Stimulated activated CD4-positive, alpha-beta T cell treated with anti-CD3 and anti-CD28 coated beads, TNF-alpha, amount 100 ng/mL, for 4 hours (primary cell): ENCODE data around the gene CADPS.

Experiments
- DNase-seq, 3 experiments: peaks; one replicate each; pipeline ENCODE4 v3.0.0-alpha.2; 2020; ENCODE audit warnings: low read depth in 3 of 3

Gene CADPS

GRCh38 chr3:62521464-62522105 is 353.6 kb downstream of the CADPS start:
- DNase-seq, result no peak

- DNase-seq, result no peak
These were observed 371.7 kb downstream of the CADPS start for GRCh38 chr3:62503516-62503915.

- no peak for DNase-seq
These were observed 372.6 kb downstream of the CADPS start for GRCh38 chr3:62502315-62503300.

GRCh38 chr3:62501289-62501668 is 373.9 kb downstream of the CADPS start:
- DNase-seq, result no peak

- DNase-seq, result no peak
These were observed 374.5 kb downstream of the CADPS start for GRCh38 chr3:62500556-62501288.

- no peak for DNase-seq
These were observed 378.1 kb downstream of the CADPS start for GRCh38 chr3:62497156-62497555.

- DNase-seq, result no peak
These were observed 378.7 kb downstream of the CADPS start for GRCh38 chr3:62496503-62496902.

GRCh38 chr3:62493109-62493801 is 382.0 kb downstream of the CADPS start:
- no peak for DNase-seq

- DNase-seq, result no peak
These were observed 392.3 kb downstream of the CADPS start for GRCh38 chr3:62482961-62483360.

- no peak for DNase-seq
These were observed 393.3 kb downstream of the CADPS start for GRCh38 chr3:62481962-62482361.

GRCh38 chr3:62480056-62480455 is 395.2 kb downstream of the CADPS start:
- DNase-seq, result no peak

- DNase-seq, result no peak
These were observed 395.9 kb downstream of the CADPS start for GRCh38 chr3:62479326-62479725.

- DNase-seq, result no peak
These were observed 399.9 kb downstream of the CADPS start for GRCh38 chr3:62475306-62475705.

GRCh38 chr3:62467966-62468722 is 407.1 kb downstream of the CADPS start:
- no peak for DNase-seq

- no peak for DNase-seq
These were observed 412.4 kb downstream of the CADPS start for GRCh38 chr3:62462788-62463187.

GRCh38 chr3:62462104-62462762 is 413.0 kb downstream of the CADPS start:
- no peak for DNase-seq

- DNase-seq, result no peak
These were observed 420.3 kb downstream of the CADPS start for GRCh38 chr3:62454916-62455315.

- no peak for DNase-seq
These were observed 421.8 kb downstream of the CADPS start for GRCh38 chr3:62453448-62453847.

GRCh38 chr3:62451211-62451887 is 423.9 kb downstream of the CADPS start:
- DNase-seq, result no peak
